Endometrial microvascular endothelial cells (primary cell): Measurements from ENCODE around the gene SAFB2. TPM values are rescaled to one million over a fixed set of nuclear protein-coding genes. Genes with fewer than 3 reads are reported as not detected.

ENCODE experiments used
- in situ Hi-C: cut with HindIII; loops from 2 replicates; pipeline ENCODE4 v1.10.0; 2017; ENCODE audit warnings: low sequenced_read_pairs, low pct_unique_long_range_greater_than_20kb; ENCODE audit errors: inconsistent ontology term
- total RNA-seq: library from RNA; depleted of rRNA; stranded (reverse); fragments of >200 nt; gene quantifications from one replicate; pipeline ENCODE4 v1.2.3, GENCODE V29; 2015; ENCODE audit errors: inconsistent ontology term

Gene SAFB2
- total RNA-seq, 1 donor from 2014 or later = 17.8 TPM

GRCh38 chr19:5563008-5563431 lies 59.6 kb downstream of the SAFB2 start:
- in situ Hi-C loops = no loop called here

GRCh38 chr19:5562280-5562679 lies 60.3 kb downstream of the SAFB2 start:
- in situ Hi-C loops = no loop called here

GRCh38 chr19:5561559-5561958 lies 61.0 kb downstream of the SAFB2 start:
- in situ Hi-C loops = no loop called here

- in situ Hi-C loops = no loop called here
These were observed 62.4 kb downstream of the SAFB2 start for GRCh38 chr19:5560156-5560555.

- in situ Hi-C loops = no loop called here
These were observed 62.8 kb downstream of the SAFB2 start for GRCh38 chr19:5559804-5560133.

- in situ Hi-C loops = no loop called here
These were observed 64.4 kb downstream of the SAFB2 start for GRCh38 chr19:5558101-5558621.

- in situ Hi-C loops = no loop called here
These were observed 64.9 kb downstream of the SAFB2 start for GRCh38 chr19:5557691-5558090.

GRCh38 chr19:5554828-5555227 lies 67.7 kb downstream of the SAFB2 start:
- in situ Hi-C loops = no loop called here

GRCh38 chr19:5553892-5554291 lies 68.7 kb downstream of the SAFB2 start:
- in situ Hi-C loops = no loop called here

GRCh38 chr19:5547881-5548280 lies 74.7 kb downstream of the SAFB2 start:
- in situ Hi-C loops = no loop called here

- in situ Hi-C loops = no loop called here
These were observed 76.6 kb downstream of the SAFB2 start for GRCh38 chr19:5545984-5546383.

GRCh38 chr19:5545051-5545450 lies 77.5 kb downstream of the SAFB2 start:
- in situ Hi-C loops = no loop called here

GRCh38 chr19:5542665-5543064 lies 79.9 kb downstream of the SAFB2 start:
- in situ Hi-C loops = no loop called here

- in situ Hi-C loops = no loop called here
These were observed 81.1 kb downstream of the SAFB2 start for GRCh38 chr19:5541456-5541855.

- in situ Hi-C loops = no loop called here
These were observed 82.4 kb downstream of the SAFB2 start for GRCh38 chr19:5540208-5540607.

- in situ Hi-C loops = no loop called here
These were observed 84.7 kb downstream of the SAFB2 start for GRCh38 chr19:5537870-5538269.

Other genes starting within 250 kb of the SAFB2 start
- gene ZNRF4, start 167.4 kb downstream of the SAFB2 start, total RNA-seq = not detected
- not detected for gene TINCR, start 54.8 kb downstream of the SAFB2 start, total RNA-seq
- 27.9 TPM for gene SAFB, start 307 bp upstream of the SAFB2 start, total RNA-seq
- gene MICOS13, start 57.7 kb upstream of the SAFB2 start, total RNA-seq = 42.4 TPM
- gene HSD11B1L, start 58.3 kb upstream of the SAFB2 start, total RNA-seq = 2.6 TPM
- 961 TPM for gene RPL36, start 67.5 kb upstream of the SAFB2 start, total RNA-seq
- 95.7 TPM for gene LONP1, start 97.4 kb upstream of the SAFB2 start, total RNA-seq
- gene CATSPERD, start 97.9 kb upstream of the SAFB2 start, total RNA-seq = not detected
- gene PRR22, start 162.0 kb upstream of the SAFB2 start, total RNA-seq = 0.09 TPM
- gene DUS3L, start 168.4 kb upstream of the SAFB2 start, total RNA-seq = 25.3 TPM
- gene NRTN, start 182.3 kb upstream of the SAFB2 start, total RNA-seq = not detected
- gene FUT6, start 216.9 kb upstream of the SAFB2 start, total RNA-seq = not detected
- not detected for gene FUT3, start 228.7 kb upstream of the SAFB2 start, total RNA-seq
- gene FUT5, start 247.8 kb upstream of the SAFB2 start, total RNA-seq = not detected